GM21723 (cell line): ENCODE measurements around the gene MRC2.

Source experiments
- ATAC-seq: cut with Tn5 transposase; IDR thresholded peaks from one replicate; pipeline ENCODE4 v1.9.1; 2021; ENCODE audit warnings: mild to moderate bottlenecking, moderate library complexity; ENCODE audit not compliant: unreplicated experiment

MRC2 gene

GRCh38 chr17:62660629-62661118, 33.2 kb downstream of the MRC2 start:
- ATAC-seq = no peak

GRCh38 chr17:62661337-62661736, 33.9 kb downstream of the MRC2 start:
- ATAC-seq = no peak

- ATAC-seq = no peak
Measured at GRCh38 chr17:62662855-62663254, 35.4 kb downstream of the MRC2 start.

- ATAC-seq = no peak
Measured at GRCh38 chr17:62663304-62663703, 35.8 kb downstream of the MRC2 start.

- ATAC-seq = no peak
Measured at GRCh38 chr17:62664336-62665120, 37.1 kb downstream of the MRC2 start.

- no peak for ATAC-seq
Measured at GRCh38 chr17:62665599-62665998, 38.1 kb downstream of the MRC2 start.

GRCh38 chr17:62666061-62666800, 38.8 kb downstream of the MRC2 start:
- ATAC-seq = no peak

- no peak for ATAC-seq
Measured at GRCh38 chr17:62666801-62667591, 39.5 kb downstream of the MRC2 start.

- no peak for ATAC-seq
Measured at GRCh38 chr17:62668091-62668804, 40.8 kb downstream of the MRC2 start.

- no peak for ATAC-seq
Measured at GRCh38 chr17:62670202-62670821, 42.8 kb downstream of the MRC2 start.

- no peak for ATAC-seq
Measured at GRCh38 chr17:62671553-62671952, 44.1 kb downstream of the MRC2 start.

GRCh38 chr17:62672957-62673356, 45.5 kb downstream of the MRC2 start:
- ATAC-seq = no peak

- no peak for ATAC-seq
Measured at GRCh38 chr17:62673614-62674362, 46.3 kb downstream of the MRC2 start.

GRCh38 chr17:62674363-62674739, 46.9 kb downstream of the MRC2 start:
- ATAC-seq = no peak

GRCh38 chr17:62674841-62675240, 47.4 kb downstream of the MRC2 start:
- no peak for ATAC-seq

GRCh38 chr17:62675260-62675659, 47.8 kb downstream of the MRC2 start:
- no peak for ATAC-seq

GRCh38 chr17:62675701-62676100, 48.2 kb downstream of the MRC2 start:
- ATAC-seq = no peak

GRCh38 chr17:62676231-62676943, 48.9 kb downstream of the MRC2 start:
- no peak for ATAC-seq
